ENCODE measurements around the gene CSNK1G3. TPM values are rescaled to one million over a fixed set of nuclear protein-coding genes. Genes with fewer than 3 reads are reported as not detected.

Gene CSNK1G3
- total and polyA plus RNA-seq, 11 donors: 4.0 to 34.3 (median 25.2) TPM

DNA sequence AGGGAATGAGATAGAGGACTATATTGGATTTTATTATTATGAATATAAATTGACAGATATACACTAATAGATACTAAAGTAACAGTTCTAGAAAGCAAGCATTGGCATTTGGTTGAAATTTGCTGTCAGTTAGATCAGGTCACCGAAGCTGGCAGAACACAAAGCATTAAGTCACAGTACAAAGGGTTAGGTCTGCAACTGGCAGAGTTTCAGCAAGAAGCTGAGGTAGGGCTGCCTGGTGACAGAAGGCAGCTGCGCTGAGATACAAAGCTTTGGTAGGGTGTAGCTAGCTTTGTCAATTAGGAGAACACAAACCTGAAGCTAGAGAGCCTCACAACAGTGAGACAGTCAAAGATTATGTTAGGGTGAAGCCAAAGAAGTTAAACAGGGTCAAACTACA lies 6.3 kb upstream of the CSNK1G3 start:
- ATAC-seq (peak in 2 of 4 donors; percentile 44 to 56), DNase-seq (no peak)
- Histone ChIP-seq H3K4me1 (no peaks in the 10 kb centered on the region), H3K36me3 (no peaks in the 10 kb centered on the region), H3K27me3 (no peaks in the 10 kb centered on the region), H3K4me3 (no peak overlapping the region), H3K9me3 (no peaks in the 10 kb centered on the region), H3K27ac (no peak overlapping the region)
- TF ChIP-seq POLR2A (IDR thresholded peaks at IDR 0.05): no peak
- TF ChIP-seq, protein P1, sequence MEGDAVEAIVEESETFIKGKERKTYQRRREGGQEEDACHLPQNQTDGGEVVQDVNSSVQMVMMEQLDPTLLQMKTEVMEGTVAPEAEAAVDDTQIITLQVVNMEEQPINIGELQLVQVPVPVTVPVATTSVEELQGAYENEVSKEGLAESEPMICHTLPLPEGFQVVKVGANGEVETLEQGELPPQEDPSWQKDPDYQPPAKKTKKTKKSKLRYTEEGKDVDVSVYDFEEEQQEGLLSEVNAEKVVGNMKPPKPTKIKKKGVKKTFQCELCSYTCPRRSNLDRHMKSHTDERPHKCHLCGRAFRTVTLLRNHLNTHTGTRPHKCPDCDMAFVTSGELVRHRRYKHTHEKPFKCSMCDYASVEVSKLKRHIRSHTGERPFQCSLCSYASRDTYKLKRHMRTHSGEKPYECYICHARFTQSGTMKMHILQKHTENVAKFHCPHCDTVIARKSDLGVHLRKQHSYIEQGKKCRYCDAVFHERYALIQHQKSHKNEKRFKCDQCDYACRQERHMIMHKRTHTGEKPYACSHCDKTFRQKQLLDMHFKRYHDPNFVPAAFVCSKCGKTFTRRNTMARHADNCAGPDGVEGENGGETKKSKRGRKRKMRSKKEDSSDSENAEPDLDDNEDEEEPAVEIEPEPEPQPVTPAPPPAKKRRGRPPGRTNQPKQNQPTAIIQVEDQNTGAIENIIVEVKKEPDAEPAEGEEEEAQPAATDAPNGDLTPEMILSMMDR (IDR thresholded peaks at IDR 0.05): no peak
- WGBS, 4 donors: 45 to 59% (median 46%) methylated on average over 2 of the region's 2 CpGs
- intact Hi-C loops (cut with DNase I): loop anchor here in 1 of 10 donors (10.0 kb wide), 1 partner anchor 81 kb away; the partner anchor contains the start of gene CEP120

DNA sequence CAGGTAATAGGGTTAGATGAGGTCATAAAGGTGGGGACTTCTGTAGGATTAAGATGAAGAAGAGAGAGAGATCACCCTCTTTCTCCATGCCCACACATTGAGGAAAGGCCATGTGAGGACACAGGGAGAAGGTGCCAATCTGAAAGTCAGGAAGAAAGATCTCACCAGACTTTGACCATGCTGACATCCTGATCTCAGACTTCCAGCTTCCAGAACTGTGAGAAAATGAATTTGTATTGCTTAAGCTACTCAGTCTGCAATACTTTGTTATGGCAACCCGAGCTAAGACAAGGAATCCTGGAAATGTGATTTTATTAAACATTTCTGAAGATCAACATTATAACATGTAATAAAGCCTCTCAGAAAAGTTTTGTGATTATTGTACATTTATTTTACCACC lies 3.5 kb upstream of the CSNK1G3 start:
- intact Hi-C loops (cut with DNase I): loop anchor here in 1 of 10 donors (10.0 kb wide), 1 partner anchor 84 kb away; the partner anchor contains the start of gene CEP120
- Histone ChIP-seq H3K4me3 (no peak overlapping the region), H3K27ac (peak overlapping the region in 2 of 12 donors; percentile 30 to 36), H3K36me3 (no peaks in the 10 kb centered on the region), H3K27me3 (no peaks in the 10 kb centered on the region), H3K4me1 (peaks cover 0 to 13% (median 4%) of the 10 kb centered on the region in 12 donors), H3K9me3 (no peaks in the 10 kb centered on the region)
- 80 to 92% (median 85%) methylated on average over 1 of the region's 1 CpG for WGBS, 4 donors
- ATAC-seq (no peak), DNase-seq (no peak)
- no peak for TF ChIP-seq POLR2A (IDR thresholded peaks at IDR 0.05)
- TF ChIP-seq, protein P1 (IDR thresholded peaks at IDR 0.05): no peak

DNA sequence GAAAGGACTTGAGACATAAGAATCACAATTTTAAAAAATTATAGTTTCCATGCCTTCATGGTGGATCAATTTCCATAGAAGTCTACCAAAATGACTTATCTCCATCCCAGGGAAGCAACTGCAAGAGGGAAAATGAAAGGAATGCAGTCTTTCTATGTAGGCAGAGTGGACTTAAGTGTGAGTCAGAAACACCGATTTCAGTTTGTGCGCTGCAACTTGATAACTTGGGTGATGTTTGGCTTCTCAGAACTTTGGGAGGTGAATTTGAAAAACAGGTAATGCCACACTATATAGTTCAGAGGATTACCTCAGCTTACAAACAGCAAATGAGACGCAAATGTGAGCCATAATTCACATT lies 708 bp upstream of the CSNK1G3 start:
- ATAC-seq (no peak), DNase-seq (no peak)
- intact Hi-C loops (cut with DNase I): loop anchor here in 9 of 10 donors (5.0 to 10.0 kb wide), 8 partner anchors 74 to 101 kb away; partner anchors contain the start of gene CEP120 (in 4 of the 9)
- H3K9me3 ChIP-seq: no peaks in the 10 kb centered on the region
- no peaks in the 10 kb centered on the region for H3K36me3 ChIP-seq
- 75 to 88% (median 81%) methylated on average over 3 of the region's 3 CpGs for WGBS, 4 donors
- TF ChIP-seq, protein P1 (IDR thresholded peaks at IDR 0.05): no peak
- peak overlapping the region; percentile 9 to 94 (median 80) for H3K4me3 ChIP-seq
- H3K4me1 ChIP-seq: peaks cover 0 to 31% (median 13%) of the 10 kb centered on the region in 12 donors
- H3K27ac ChIP-seq: peak overlapping the region; percentile 76 to 96 (median 92)
- no peaks in the 10 kb centered on the region for H3K27me3 ChIP-seq

DNA sequence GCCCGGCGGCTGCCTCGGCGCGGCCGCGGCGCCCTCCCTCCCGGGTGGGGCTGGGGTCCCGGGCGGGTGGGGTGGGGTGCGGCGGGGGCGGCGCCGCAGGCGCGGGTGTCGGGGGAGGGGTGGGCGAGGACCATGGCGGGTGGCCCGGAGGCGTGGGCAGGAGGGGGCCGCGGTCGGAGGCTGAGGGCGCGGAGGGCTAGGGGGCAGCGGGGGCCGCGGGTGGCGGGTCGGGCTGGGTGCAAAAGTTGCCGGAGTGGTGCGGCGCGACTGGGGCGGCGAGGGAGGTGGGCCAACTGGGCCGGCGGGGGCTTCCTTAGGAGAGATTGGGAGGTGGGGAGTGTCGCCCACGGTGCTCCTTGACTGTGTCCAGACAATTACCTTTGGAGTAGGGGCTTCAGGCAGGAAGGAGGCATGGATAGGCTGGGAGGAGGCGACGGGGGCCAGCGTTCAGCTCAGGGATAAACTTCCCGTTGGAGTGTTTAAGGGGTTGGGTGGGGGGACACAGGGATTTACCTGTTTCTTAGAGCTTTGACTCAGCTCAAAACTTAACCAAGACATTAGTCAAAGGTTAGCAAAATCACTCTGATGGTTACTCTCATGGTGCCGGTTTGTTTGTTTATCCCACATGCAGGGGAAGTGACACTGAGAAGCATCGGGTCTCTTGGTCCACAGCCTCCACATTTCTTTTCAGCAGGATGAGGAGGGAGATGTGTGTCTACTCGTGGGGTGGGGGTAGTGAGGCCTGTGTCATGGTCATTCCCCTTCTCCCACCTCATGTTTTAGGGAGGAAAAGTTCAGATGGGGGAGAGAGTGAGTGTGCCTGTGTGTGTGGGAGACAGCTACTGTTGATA lies 859 bp downstream of the CSNK1G3 start:
- intact Hi-C loops (cut with DNase I): loop anchor here in 9 of 10 donors (1.0 to 10.0 kb wide), 11 partner anchors 66 to 99 kb away; partner anchors contain the start of gene CEP120 (in 8 of the 9)
- 0 to 2% (median 1%) methylated on average over 31 to 50 of the region's 50 CpGs for WGBS, 4 donors
- Histone ChIP-seq H3K27me3 (no peaks in the 10 kb centered on the region), H3K4me1 (peaks cover 0 to 37% (median 15%) of the 10 kb centered on the region in 12 donors), H3K27ac (peak overlapping the region; percentile 78 to 96 (median 92)), H3K9me3 (no peaks in the 10 kb centered on the region), H3K36me3 (no peaks in the 10 kb centered on the region), H3K4me3 (peak overlapping the region; percentile 66 to 94 (median 80))
- no peak for TF ChIP-seq POLR2A (IDR thresholded peaks at IDR 0.05)
- TF ChIP-seq, protein P1 (IDR thresholded peaks at IDR 0.05): no peak
- DNase-seq: peak; percentile 24 to 72 (median 45)
- peak in 2 of 4 donors; percentile 2 to 3 for ATAC-seq
